ENCODE measurements around the gene ARRB1. TPM values are rescaled to one million over a fixed set of nuclear protein-coding genes. Genes with fewer than 3 reads are reported as not detected.

ARRB1 gene
- total RNA-seq, 1 experiment from 2014 or later, result 90.1 TPM

- Mint-ChIP-seq H3K4me3 (no peak overlapping the region), H3K27ac (peak overlapping the region; percentile 38; the same call in 1 of the 2 replicates), H3K4me1 (peaks cover 29% of the 10 kb centered on the region), H3K9me3 (peaks cover 12% of the 10 kb centered on the region), H3K27me3 (ENCODE audit: low read depth) (no peaks in the 10 kb centered on the region), H3K36me3 (peaks cover 20% of the 10 kb centered on the region)
- ChIA-PET CTCF (interaction anchor here (4.8 kb wide), 1 partner anchor 13 kb away, joined by 25 read pairs; no protein-coding TSS in a partner anchor), POLR2A (no interaction called here)
- no peak for TF ChIP-seq CREB1 (CRISPR knock-in tag; IDR thresholded peaks at IDR 0.05)
- TF ChIP-seq AFF4 (CRISPR knock-in tag; IDR thresholded peaks at IDR 0.05; ENCODE audit: borderline replicate concordance), result no peak
- TF ChIP-seq GABPB1 (CRISPR knock-in tag; IDR thresholded peaks at IDR 0.05), result no peak
- no peak for TF ChIP-seq PREB (CRISPR knock-in tag; IDR thresholded peaks at IDR 0.05; ENCODE audit: borderline replicate concordance)
- no peak for TF ChIP-seq RELA (CRISPR knock-in tag; IDR thresholded peaks at IDR 0.05; ENCODE audit: borderline replicate concordance)
- no peak for TF ChIP-seq ATF2 (CRISPR knock-in tag; IDR thresholded peaks at IDR 0.05; ENCODE audit: borderline replicate concordance, low read depth)
- no peak for TF ChIP-seq SMAD3 (CRISPR knock-in tag; IDR thresholded peaks at IDR 0.05; ENCODE audit: borderline replicate concordance)
- no peak for TF ChIP-seq FOXP4 (CRISPR knock-in tag; IDR thresholded peaks at IDR 0.05)
- no peak for TF ChIP-seq CREM (CRISPR knock-in tag; IDR thresholded peaks at IDR 0.05)
- no peak for TF ChIP-seq TP53 (CRISPR knock-in tag; IDR thresholded peaks at IDR 0.05)
- no peak for TF ChIP-seq NR3C1 (CRISPR knock-in tag; conservative IDR thresholded peaks at IDR 0.05; ENCODE audit: low read depth)
- no peak for TF ChIP-seq IRF2 (CRISPR knock-in tag; IDR thresholded peaks at IDR 0.05; ENCODE audit: borderline replicate concordance, low read depth)
- TF ChIP-seq ZNF512 (CRISPR knock-in tag; IDR thresholded peaks at IDR 0.05; ENCODE audit: borderline replicate concordance), result no peak
- no peak for TF ChIP-seq ZNF532 (CRISPR knock-in tag; IDR thresholded peaks at IDR 0.05; ENCODE audit: borderline replicate concordance)
- no peak for DNase-seq (ENCODE audit: low spot score)
- no peak for ATAC-seq
Measured at GRCh38 chr11:75292943-75293342, 58.5 kb downstream of the ARRB1 start.
